ENCODE data around the gene UBE3A. TPM values are rescaled to one million over a fixed set of nuclear protein-coding genes. Genes with fewer than 3 reads are reported as not detected.
A peak's percentile ranks its signal among the peaks of the same experiment; 100 is the strongest.

The UBE3A gene
- total RNA-seq, 2 experiments from 2014 or later, result 80.9 to 93.0 TPM

DNA sequence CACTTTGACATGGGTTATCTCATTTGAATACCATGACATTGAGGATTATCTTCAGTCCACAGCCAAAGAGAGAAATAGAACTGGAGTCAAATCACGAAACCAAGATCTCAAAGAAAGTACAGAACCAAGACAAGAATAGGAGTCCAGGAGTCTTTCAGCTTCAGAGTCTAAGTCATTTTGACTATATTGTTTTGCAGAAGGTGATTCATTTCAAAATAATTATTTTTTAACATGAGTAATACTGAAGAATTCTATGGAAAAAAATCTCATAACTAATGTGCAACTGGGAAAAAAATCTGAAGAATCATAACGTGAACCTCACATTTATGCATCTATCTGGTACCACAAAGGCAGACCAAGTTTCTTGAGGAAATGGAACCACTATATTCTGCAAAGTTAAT lies 60.3 kb downstream of the UBE3A start:
- no peak for DNase-seq
- CTCF ChIA-PET, result no interaction called here
- Mint-ChIP-seq H3K9me3 (peaks cover 19% of the 10 kb centered on the region), H3K4me1 (peaks cover 1% of the 10 kb centered on the region), H3K4me3 (no peak overlapping the region), H3K36me3 (ENCODE audit: low read depth) (peaks cover 75% of the 10 kb centered on the region), H3K27me3 (no peaks in the 10 kb centered on the region), H3K27ac (no peak overlapping the region)
- POLR2A ChIA-PET, result no interaction called here

- POLR2A ChIA-PET, result no interaction called here
- CTCF ChIA-PET, result no interaction called here
- Mint-ChIP-seq H3K27me3 (no peaks in the 10 kb centered on the region), H3K9me3 (peaks cover 15% of the 10 kb centered on the region), H3K4me1 (peaks cover 1% of the 10 kb centered on the region), H3K4me3 (no peak overlapping the region), H3K36me3 (ENCODE audit: low read depth) (peaks cover 81% of the 10 kb centered on the region), H3K27ac (no peak overlapping the region)
- DNase-seq, result no peak
Observed at GRCh38 chr15:25375557-25375956, 63.3 kb downstream of the UBE3A start.

DNA sequence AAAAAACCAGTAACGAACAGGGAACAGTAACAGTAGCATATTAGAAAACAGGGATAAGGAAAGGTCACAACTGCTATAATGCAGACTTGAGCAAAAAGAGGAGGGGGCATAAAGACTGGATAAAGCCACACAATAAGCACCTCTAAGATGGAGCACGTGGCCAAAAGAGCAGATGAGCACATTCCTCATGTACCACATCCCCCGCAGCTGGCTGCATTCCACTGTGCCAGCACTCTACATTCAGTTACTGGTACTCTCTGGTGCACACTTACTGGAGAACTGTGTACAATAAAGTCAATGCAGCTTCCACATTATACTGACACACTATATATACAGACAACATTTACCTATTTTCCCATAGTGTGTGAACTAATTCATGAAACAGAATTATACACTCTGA lies 64.7 kb downstream of the UBE3A start:
- no peak overlapping the region for H3K27ac Mint-ChIP-seq
- no peak overlapping the region for H3K4me3 Mint-ChIP-seq
- ChIA-PET POLR2A (no interaction called here), CTCF (no interaction called here)
- DNase-seq, result no peak
- no peaks in the 10 kb centered on the region for H3K27me3 Mint-ChIP-seq
- H3K4me1 Mint-ChIP-seq, result peaks cover 1% of the 10 kb centered on the region
- H3K36me3 Mint-ChIP-seq (ENCODE audit: low read depth), result peaks cover 83% of the 10 kb centered on the region
- H3K9me3 Mint-ChIP-seq, result peaks cover 11% of the 10 kb centered on the region

DNA sequence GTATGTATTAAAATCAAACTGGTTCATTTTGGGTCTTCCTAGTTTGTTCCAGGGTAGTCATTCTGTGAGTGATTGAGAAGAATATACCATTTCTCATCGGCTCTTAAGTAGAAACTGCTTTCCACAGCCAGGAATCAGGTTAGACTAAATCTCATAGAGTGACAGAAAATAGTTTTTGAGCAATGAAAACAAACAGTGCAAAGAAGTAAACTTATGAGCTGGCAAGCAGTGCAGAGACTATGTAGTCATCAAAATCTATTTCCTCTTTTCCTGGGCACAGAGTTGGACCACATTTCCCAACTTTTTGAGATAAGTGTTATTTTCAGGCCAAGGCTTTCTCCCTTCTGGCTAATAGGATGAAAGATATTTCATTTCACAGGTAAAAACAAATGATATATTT lies 66.5 kb downstream of the UBE3A start:
- Mint-ChIP-seq H3K4me3 (no peak overlapping the region), H3K4me1 (no peaks in the 10 kb centered on the region), H3K27ac (no peak overlapping the region), H3K9me3 (peaks cover 4% of the 10 kb centered on the region), H3K36me3 (ENCODE audit: low read depth) (peaks cover 77% of the 10 kb centered on the region), H3K27me3 (no peaks in the 10 kb centered on the region)
- POLR2A ChIA-PET, result no interaction called here
- CTCF ChIA-PET, result interaction anchor here (1.0 kb wide), 1 partner anchor 70 kb away, joined by 3 read pairs; no protein-coding TSS in a partner anchor
- DNase-seq, result no peak

GRCh38 chr15:25368850-25369249 lies 70.0 kb downstream of the UBE3A start:
- H3K4me1 Mint-ChIP-seq, result peaks cover 11% of the 10 kb centered on the region
- peaks cover 65% of the 10 kb centered on the region for H3K36me3 Mint-ChIP-seq (ENCODE audit: low read depth)
- peaks cover 2% of the 10 kb centered on the region for H3K9me3 Mint-ChIP-seq
- no peak for DNase-seq
- ChIA-PET POLR2A (no interaction called here), CTCF (no interaction called here)
- no peak overlapping the region for H3K4me3 Mint-ChIP-seq
- H3K27me3 Mint-ChIP-seq, result no peaks in the 10 kb centered on the region
- no peak overlapping the region for H3K27ac Mint-ChIP-seq

GRCh38 chr15:25366058-25366457 lies 72.8 kb downstream of the UBE3A start:
- peaks cover 51% of the 10 kb centered on the region for H3K36me3 Mint-ChIP-seq (ENCODE audit: low read depth)
- ChIA-PET POLR2A (interaction anchor here (0.7 kb wide), 1 partner anchor 73 kb away, joined by 4 read pairs; no protein-coding TSS in a partner anchor), CTCF (no interaction called here)
- no peak overlapping the region for H3K4me3 Mint-ChIP-seq
- H3K27me3 Mint-ChIP-seq, result no peaks in the 10 kb centered on the region
- peaks cover 2% of the 10 kb centered on the region for H3K9me3 Mint-ChIP-seq
- no peak for DNase-seq
- peaks cover 12% of the 10 kb centered on the region for H3K4me1 Mint-ChIP-seq
- H3K27ac Mint-ChIP-seq, result peak overlapping the region; percentile 13

DNA sequence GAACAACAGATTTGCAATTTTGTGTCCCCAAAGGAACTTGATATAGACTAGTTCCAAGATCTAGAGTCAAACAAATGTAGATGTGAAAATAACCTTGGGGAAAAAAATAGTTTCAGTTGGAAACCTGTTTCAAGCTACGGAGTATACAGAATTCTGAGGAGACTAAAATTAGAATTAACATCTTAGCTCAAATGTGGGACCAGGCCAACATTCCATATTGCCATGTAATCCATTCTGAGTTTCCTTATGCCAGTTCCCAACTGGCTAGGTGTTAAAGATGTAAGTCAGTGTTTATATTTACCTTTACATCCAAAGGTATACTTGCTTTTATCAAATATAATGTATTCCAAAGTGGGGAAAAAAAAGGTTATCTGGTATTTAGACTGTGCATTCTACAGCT lies 76.3 kb downstream of the UBE3A start:
- ChIA-PET POLR2A (no interaction called here), CTCF (no interaction called here)
- Mint-ChIP-seq H3K4me1 (peaks cover 12% of the 10 kb centered on the region), H3K4me3 (no peak overlapping the region), H3K27me3 (no peaks in the 10 kb centered on the region), H3K9me3 (peaks cover 2% of the 10 kb centered on the region), H3K27ac (no peak overlapping the region), H3K36me3 (ENCODE audit: low read depth) (peaks cover 51% of the 10 kb centered on the region)
- DNase-seq, result no peak

DNA sequence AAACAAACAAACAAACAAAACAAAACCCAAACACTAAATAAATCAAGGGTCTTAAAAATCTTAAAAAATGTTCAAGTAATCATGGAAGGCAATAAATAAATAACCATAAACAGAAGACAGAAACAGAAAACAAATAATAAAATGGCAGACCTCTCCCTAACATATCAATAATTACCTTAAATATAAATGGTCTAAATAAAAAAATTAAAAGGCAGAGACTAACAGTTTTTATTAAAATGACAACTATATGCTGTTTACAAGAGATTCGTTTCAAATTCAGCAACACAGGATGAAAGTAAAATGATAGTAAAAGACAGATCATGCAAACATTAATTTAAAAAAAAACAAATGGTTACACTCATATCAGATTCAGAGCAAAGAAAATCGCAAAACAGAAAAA lies 91.1 kb downstream of the UBE3A start:
- ChIA-PET CTCF (no interaction called here), POLR2A (interaction anchor here (0.6 kb wide), 1 partner anchor 45 kb away, joined by 3 read pairs; no protein-coding TSS in a partner anchor)
- no peak for DNase-seq
- no peak overlapping the region for H3K27ac Mint-ChIP-seq
- H3K36me3 Mint-ChIP-seq (ENCODE audit: low read depth), result peaks cover 72% of the 10 kb centered on the region
- H3K4me1 Mint-ChIP-seq, result no peaks in the 10 kb centered on the region
- H3K4me3 Mint-ChIP-seq, result no peak overlapping the region
- H3K27me3 Mint-ChIP-seq, result no peaks in the 10 kb centered on the region
- H3K9me3 Mint-ChIP-seq, result peaks cover 20% of the 10 kb centered on the region

DNA sequence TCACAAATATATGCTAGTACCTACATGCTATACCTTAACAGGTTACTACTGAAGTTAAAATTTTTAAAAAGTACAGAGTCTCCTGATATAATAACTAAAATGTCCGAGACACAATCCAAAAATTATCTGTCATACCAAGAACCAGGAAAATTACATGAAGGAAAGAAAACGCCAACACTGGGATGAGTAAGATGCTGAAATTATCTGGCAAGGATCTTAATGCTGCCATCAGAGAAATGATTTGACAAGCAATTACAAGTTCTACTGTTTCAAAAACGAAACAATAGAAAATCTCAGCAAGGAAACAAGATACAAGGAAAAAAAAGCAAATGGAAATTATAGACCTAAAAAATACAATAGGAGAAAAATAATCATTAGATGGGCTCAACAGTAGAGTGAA lies 92.5 kb downstream of the UBE3A start:
- Mint-ChIP-seq H3K27me3 (no peaks in the 10 kb centered on the region), H3K27ac (no peak overlapping the region), H3K9me3 (peaks cover 22% of the 10 kb centered on the region), H3K4me3 (no peak overlapping the region), H3K36me3 (ENCODE audit: low read depth) (peaks cover 74% of the 10 kb centered on the region), H3K4me1 (no peaks in the 10 kb centered on the region)
- ChIA-PET POLR2A (no interaction called here), CTCF (no interaction called here)
- no peak for DNase-seq

DNA sequence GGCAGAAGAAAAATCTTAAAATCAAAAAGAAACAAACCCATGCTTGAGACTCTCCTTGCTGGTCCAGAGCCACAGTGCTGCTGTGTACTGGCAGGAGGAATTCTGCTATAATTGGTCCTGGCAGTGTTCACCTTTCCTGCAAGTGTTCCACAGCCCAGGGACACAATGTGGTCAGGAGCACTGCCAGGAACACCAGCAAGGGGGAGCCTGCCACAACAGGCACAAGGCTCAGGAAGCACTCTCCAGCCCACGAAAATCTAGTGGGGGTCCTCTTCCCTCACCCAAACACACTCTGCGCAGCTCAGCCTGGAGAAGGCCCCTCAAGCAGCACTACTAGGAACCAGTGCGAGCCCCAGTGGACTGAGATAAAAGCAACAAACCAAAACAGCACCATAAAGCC lies 92.9 kb downstream of the UBE3A start:
- no peaks in the 10 kb centered on the region for H3K4me1 Mint-ChIP-seq
- peaks cover 71% of the 10 kb centered on the region for H3K36me3 Mint-ChIP-seq (ENCODE audit: low read depth)
- no peak for DNase-seq
- peaks cover 20% of the 10 kb centered on the region for H3K9me3 Mint-ChIP-seq
- ChIA-PET POLR2A (no interaction called here), CTCF (no interaction called here)
- no peak overlapping the region for H3K4me3 Mint-ChIP-seq
- no peak overlapping the region for H3K27ac Mint-ChIP-seq
- H3K27me3 Mint-ChIP-seq, result no peaks in the 10 kb centered on the region

DNA sequence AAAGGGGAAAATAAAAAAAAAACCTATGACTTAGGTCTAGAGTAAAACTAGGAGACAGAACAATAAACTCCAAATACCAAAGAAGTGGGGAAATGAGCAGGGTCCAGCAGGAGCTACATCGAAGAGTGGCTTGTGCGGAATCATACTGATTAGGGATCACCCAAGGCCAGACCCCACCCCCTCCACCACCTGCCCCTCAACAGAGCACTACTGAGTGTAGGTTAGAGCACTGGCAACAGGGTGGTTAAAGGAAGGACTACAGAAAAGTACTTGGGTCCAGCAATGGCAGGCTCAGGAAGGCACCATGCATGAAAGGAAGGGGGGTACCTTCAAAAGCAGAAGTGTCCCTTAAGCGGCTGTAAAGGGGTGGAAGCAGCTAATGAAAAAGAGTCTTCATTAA lies 96.2 kb downstream of the UBE3A start:
- no peak for DNase-seq
- POLR2A ChIA-PET, result no interaction called here
- no peaks in the 10 kb centered on the region for H3K4me1 Mint-ChIP-seq

GRCh38 chr15:25339431-25339830 lies 99.4 kb downstream of the UBE3A start:
- Mint-ChIP-seq H3K27ac (no peak overlapping the region), H3K9me3 (peaks cover 19% of the 10 kb centered on the region), H3K36me3 (ENCODE audit: low read depth) (peaks cover 69% of the 10 kb centered on the region), H3K4me1 (no peaks in the 10 kb centered on the region), H3K4me3 (no peak overlapping the region), H3K27me3 (no peaks in the 10 kb centered on the region)
- ChIA-PET CTCF (no interaction called here), POLR2A (no interaction called here)
- DNase-seq, result no peak

More for the DNA sequence above, 96.2 kb downstream of the UBE3A start:
- Mint-ChIP-seq H3K36me3 (ENCODE audit: low read depth) (peaks cover 68% of the 10 kb centered on the region), H3K27ac (no peak overlapping the region), H3K4me3 (no peak overlapping the region), H3K9me3 (peaks cover 13% of the 10 kb centered on the region), H3K27me3 (no peaks in the 10 kb centered on the region)
- CTCF ChIA-PET, result interaction anchor here (1.2 kb wide), 1 partner anchor 13 kb away, joined by 3 read pairs; no protein-coding TSS in a partner anchor

DNA sequence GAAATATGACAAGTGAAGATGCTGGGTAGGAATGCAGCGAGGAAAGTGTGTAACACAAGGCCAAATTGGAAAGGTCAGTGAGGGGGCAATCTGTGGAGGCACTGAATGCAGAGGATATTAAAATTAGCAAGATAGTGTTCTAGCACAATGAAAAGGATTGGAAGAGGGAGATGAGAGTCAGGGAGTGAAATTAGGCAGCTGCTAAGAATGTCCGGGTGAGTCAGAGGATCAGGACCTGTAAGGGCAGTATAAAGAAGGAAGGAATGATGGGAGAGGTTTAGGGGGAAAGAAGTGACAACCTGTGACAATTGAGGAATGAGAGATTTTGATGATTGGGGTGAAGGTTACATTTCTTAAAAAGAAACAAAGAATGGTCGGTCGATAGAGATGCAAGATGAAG lies 103.5 kb downstream of the UBE3A start:
- H3K36me3 Mint-ChIP-seq (ENCODE audit: low read depth), result peaks cover 71% of the 10 kb centered on the region
- CTCF ChIA-PET, result no interaction called here
- no peaks in the 10 kb centered on the region for H3K4me1 Mint-ChIP-seq
- no peak overlapping the region for H3K27ac Mint-ChIP-seq
- H3K9me3 Mint-ChIP-seq, result peaks cover 21% of the 10 kb centered on the region
- no peak for DNase-seq
- POLR2A ChIA-PET, result no interaction called here
- H3K4me3 Mint-ChIP-seq, result no peak overlapping the region
- no peaks in the 10 kb centered on the region for H3K27me3 Mint-ChIP-seq

GRCh38 chr15:25333049-25333448 lies 105.8 kb downstream of the UBE3A start:
- H3K27ac Mint-ChIP-seq, result no peak overlapping the region
- H3K9me3 Mint-ChIP-seq, result peaks cover 21% of the 10 kb centered on the region
- peaks cover 57% of the 10 kb centered on the region for H3K36me3 Mint-ChIP-seq (ENCODE audit: low read depth)
- DNase-seq, result no peak
- no peaks in the 10 kb centered on the region for H3K4me1 Mint-ChIP-seq
- ChIA-PET POLR2A (no interaction called here), CTCF (no interaction called here)
- no peaks in the 10 kb centered on the region for H3K27me3 Mint-ChIP-seq
- H3K4me3 Mint-ChIP-seq, result no peak overlapping the region
